ENCODE data around the gene ATXN7. TPM values are rescaled to one million over a fixed set of nuclear protein-coding genes. Genes with fewer than 3 reads are reported as not detected.
A peak's percentile ranks its signal among the peaks of the same experiment; 100 is the strongest.

Gene ATXN7
- total and polyA plus RNA-seq, 2 of the 4 experiments (the other 2 are of a cell fraction) = 8.6 to 13.6 TPM

DNA sequence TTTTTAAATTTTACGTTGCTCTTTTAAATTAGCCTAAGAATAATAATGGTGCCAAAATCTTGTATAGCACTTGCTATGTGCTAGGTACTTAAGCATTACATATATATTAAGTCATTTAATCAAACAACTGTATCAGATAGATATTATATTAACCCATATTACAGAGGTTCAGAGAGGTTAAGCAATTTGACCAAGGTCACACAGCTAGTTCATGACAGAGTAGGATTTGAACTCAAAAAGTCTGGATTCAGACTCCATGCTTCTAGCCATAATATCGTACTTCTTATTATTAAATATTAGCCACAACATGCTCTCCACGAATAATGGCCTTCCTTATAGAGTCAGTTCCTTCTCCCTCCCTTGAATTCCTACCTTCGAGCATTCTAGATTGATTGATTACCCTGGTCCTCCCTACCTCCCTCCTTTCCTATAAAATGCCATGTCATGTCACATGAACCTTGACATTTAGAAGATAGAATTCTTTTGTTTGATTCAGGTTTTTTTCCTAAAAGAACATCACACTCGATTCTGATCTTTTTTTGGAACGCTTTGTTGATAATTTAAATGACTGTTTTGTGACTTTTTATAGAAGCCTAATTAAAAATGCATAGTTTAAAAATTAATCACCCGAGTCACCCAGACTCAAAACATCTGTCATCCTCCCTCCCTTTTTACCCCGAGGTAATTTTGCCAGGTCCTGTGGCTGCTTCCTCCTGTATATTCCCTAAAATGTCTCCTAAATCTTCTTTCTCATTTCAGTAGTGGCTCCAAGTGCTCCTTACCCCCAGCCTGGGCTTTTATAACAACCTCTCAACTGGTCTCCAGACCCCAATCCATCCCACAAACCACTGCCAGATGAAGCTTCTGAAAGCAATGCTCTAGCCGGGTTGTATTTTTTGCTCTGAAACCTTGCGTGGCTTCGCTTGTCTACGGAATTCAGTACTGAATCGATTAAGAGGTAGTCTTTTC, 168.2 kb downstream of the ATXN7 start:
- H3K27ac ChIP-seq (ENCODE audit: insufficient read depth, low read length) = no peak overlapping the region
- ChIA-PET CTCF (interaction anchor here (0.6 to 1.6 kb wide), 10 partner anchors 99 to 486 kb away, joined by 3 to 6 read pairs (median 4); no protein-coding TSS in a partner anchor), POLR2A (ENCODE audit: unreplicated experiment) (no interaction called here)
- no peaks in the 10 kb centered on the region; the same call in 1 of the 2 replicates for H3K9me3 ChIP-seq (ENCODE audit: control insufficient read depth, insufficient read depth, low read length)
- H3K36me3 ChIP-seq (ENCODE audit: control insufficient read depth, insufficient read depth, low read length) = no peaks in the 10 kb centered on the region
- peak overlapping the region; percentile 47; the same call in 1 of the 3 replicates for H2BK15ac ChIP-seq (ENCODE audit: low read depth, low read length)
- H3K14ac ChIP-seq (replicated peaks; ENCODE audit: low read depth, low read length) = peak overlapping the region; percentile 57
- H4K5ac ChIP-seq (ENCODE audit: low read depth, low read length) = peak overlapping the region; percentile 58; the same call in 1 of the 2 replicates
- H3K18ac ChIP-seq (ENCODE audit: low read depth, low read length) = peak overlapping the region; percentile 24; the same call in 1 of the 2 replicates
- H2AFZ ChIP-seq (replicated peaks; ENCODE audit: low read length, poor library complexity) = peak overlapping the region; percentile 68
- peaks cover 3% of the 10 kb centered on the region; the same call in 1 of the 2 replicates for H3K4me1 ChIP-seq (ENCODE audit: control insufficient read depth, insufficient read depth, low read length)
- peaks cover 4% of the 10 kb centered on the region for H3K27me3 ChIP-seq (ENCODE audit: control insufficient read depth, insufficient read depth, low read length)
- no peak overlapping the region for H2BK5ac ChIP-seq (ENCODE audit: low read depth, low read length, poor library complexity, severe bottlenecking)
- no peak overlapping the region for H3K56ac ChIP-seq (ENCODE audit: extremely low read depth, insufficient read depth, low read length)
- peak overlapping the region; percentile 41; the same call in 1 of the 2 replicates for H3K4ac ChIP-seq (ENCODE audit: low read depth, low read length)
- WGBS, 2 experiments (ENCODE audit: extremely low coverage in 2 of 2, insufficient read length in 1 of 2) = 40% methylated on average over 2 of the region's 13 CpGs; no CpG with 5 or more reads in 1 of the 2 experiments
- no peak overlapping the region; the same call in 1 of the 2 replicates for H3K9ac ChIP-seq (ENCODE audit: low read depth, low read length)
- DNase-seq = no peak
- no peak overlapping the region for H3K4me2 ChIP-seq (ENCODE audit: low read depth, low read length)
- H2AK9ac ChIP-seq (replicated peaks; ENCODE audit: low read depth, low read length, poor library complexity) = no peak overlapping the region
- no peaks in the 10 kb centered on the region for H3K79me1 ChIP-seq (ENCODE audit: low read depth in 1 of 2, low read length in 2 of 2)
- in situ Hi-C loops (cut with MboI; ENCODE audit: low sequenced_read_pairs) = loop anchor here (25.0 kb wide), 1 partner anchor 180 kb away; no protein-coding TSS in a partner anchor
- H3K9me1 ChIP-seq (ENCODE audit: insufficient read depth, low read length) = no peaks in the 10 kb centered on the region
- dilution Hi-C loops (cut with HindIII; ENCODE audit: low sequenced_read_pairs, unreplicated experiment) = loop anchor here (25.0 kb wide), 1 partner anchor 430 kb away; no protein-coding TSS in a partner anchor
- H2BK120ac ChIP-seq (ENCODE audit: low read depth, low read length) = peak overlapping the region; percentile 28; the same call in 1 of the 2 replicates
- intact Hi-C loops (cut with micrococcal nuclease) = loop anchor here (2.0 to 5.0 kb wide), 3 partner anchors 110 to 430 kb away; partner anchors contain the start of gene PRICKLE2
- ATAC-seq (ENCODE audit: low read depth) = no peak
- TF ChIP-seq RFX5 (IDR thresholded peaks at IDR 0.05; ENCODE audit: low read depth, low read length) = no peak
- TF ChIP-seq CHD1 (IDR thresholded peaks at IDR 0.05; ENCODE audit: low read depth, low read length) = no peak
- TF ChIP-seq NFE2L2 (IDR thresholded peaks at IDR 0.05; ENCODE audit: low read depth, low read length) = peak; percentile 31; the same call in 1 of the 2 replicates
- no peak for TF ChIP-seq RAD21 (IDR thresholded peaks at IDR 0.05; ENCODE audit: low read length)
- TF ChIP-seq POLR2A (IDR thresholded peaks at IDR 0.05; ENCODE audit: low read depth, low read length) = no peak
- no peak overlapping the region for H3K4me3 ChIP-seq (ENCODE audit: insufficient read depth, low read depth, low read length)
- no peak overlapping the region for H4K91ac ChIP-seq (ENCODE audit: insufficient read depth, low read depth, low read length)
- H2AK5ac ChIP-seq (ENCODE audit: low read depth, low read length) = peak overlapping the region; percentile 20; the same call in 1 of the 2 replicates
- peak overlapping the region; percentile 76; the same call in 1 of the 2 replicates for H2BK20ac ChIP-seq (ENCODE audit: low read depth, low read length)
- H3K23ac ChIP-seq (ENCODE audit: low read depth, low read length) = peak overlapping the region; percentile 44; the same call in 1 of the 2 replicates
- peak overlapping the region in 1 of 2 experiments; percentile 39; a peak in 2 of 4 replicates for H4K8ac ChIP-seq (ENCODE audit: low read depth in 2 of 2, low read length in 2 of 2)
- BruUV-seq (replicated peaks) = no TSS peak
- H4K20me1 ChIP-seq (ENCODE audit: insufficient read depth, low read length) = no peaks in the 10 kb centered on the region
